Body of pancreas (tissue), 4 donors: ENCODE measurements around the gene SLC2A6. TPM values are rescaled to one million over a fixed set of nuclear protein-coding genes. Genes with fewer than 3 reads are reported as not detected.

Experiments
- ATAC-seq: fragments of 150-250 bp; one replicate; pipeline ENCODE4 v1.9.1; 2016
- DNase-seq, 4 donors: peaks; one replicate each; pipeline ENCODE4 v3.0.0-alpha.2; 2019
- H3K27ac ChIP-seq, 4 donors: fragments of 200-600 bp; sonication (generic); 1 replicate in 3 of 4; 2 replicates in 1 of 4; pipeline versions ENCODE4 v1.5.1 to v1.6.1; 2016 to 2019; ENCODE audit warnings: mild to moderate bottlenecking in 1 of 4, mixed read lengths in 1 of 4, moderate library complexity in 1 of 4
- H3K27me3 ChIP-seq, 2 donors: fragments of 200-600 bp; sonication (generic); one replicate each; pipeline ENCODE4 v1.6.0; 2016; ENCODE audit warnings: mild to moderate bottlenecking in 1 of 2
- H3K36me3 ChIP-seq, 2 donors: fragments of 200-600 bp; sonication (generic); replicated peaks in 1 of 2; 2 replicates each; pipeline ENCODE4 v1.5.1; 2016; ENCODE audit warnings: low read depth in 2 of 2; ENCODE audit not compliant: insufficient read depth in 1 of 2
- H3K4me1 ChIP-seq: fragments of 200-600 bp; sonication (generic); one replicate; pipeline ENCODE4 v1.6.0; 2016
- H3K4me3 ChIP-seq, 2 donors: fragments of 200-600 bp; sonication (generic); 1 replicate in 1 of 2; 2 replicates in 1 of 2; pipeline ENCODE4 v1.5.1; 2016 to 2019
- H3K9me3 ChIP-seq, 3 donors: fragments of 200-600 bp; sonication (generic); 1 replicate in 2 of 3; 2 replicates in 1 of 3; pipeline ENCODE4 v1.5.1; 2016
- POLR2A ChIP-seq, 3 donors: fragments of 450-650 bp; IDR thresholded peaks; one replicate each; pipeline ENCODE4 v1.6.1; 2016; ENCODE audit warnings: antibody characterized with exemption in 3 of 3, mild to moderate bottlenecking in 2 of 3
- WGBS, 2 donors: methylation state at CpG; one replicate each; pipeline ENCODE4 v1.1.5; 2017; 5-methylcytosine and 5-hydroxymethylcytosine counted together
- intact Hi-C: fragments of 100-400 bp; cut with DNase I; formaldehyde crosslinking; loops from one replicate; pipeline ENCODE4 v1.15.1; 2023
- total RNA-seq, 2 donors: library from RNA; depleted of rRNA; stranded (reverse); fragments of >200 nt; gene quantifications; one replicate each; pipeline ENCODE4 v1.1.0, GENCODE V29; 2016
- TF ChIP-seq, protein P1 (sequence below), 7 experiments: fragments of 450-650 bp in 4 of 7; fragments of 200-600 bp in 3 of 7; sonication (generic) in 3 of 7; IDR thresholded peaks; one replicate each; pipeline ENCODE4 v1.5.1; 2016 to 2019; ENCODE audit warnings: antibody characterized with exemption in 7 of 7

SLC2A6 gene
- total RNA-seq, 2 donors from 2014 or later: 2.6 to 3.0 TPM

DNA sequence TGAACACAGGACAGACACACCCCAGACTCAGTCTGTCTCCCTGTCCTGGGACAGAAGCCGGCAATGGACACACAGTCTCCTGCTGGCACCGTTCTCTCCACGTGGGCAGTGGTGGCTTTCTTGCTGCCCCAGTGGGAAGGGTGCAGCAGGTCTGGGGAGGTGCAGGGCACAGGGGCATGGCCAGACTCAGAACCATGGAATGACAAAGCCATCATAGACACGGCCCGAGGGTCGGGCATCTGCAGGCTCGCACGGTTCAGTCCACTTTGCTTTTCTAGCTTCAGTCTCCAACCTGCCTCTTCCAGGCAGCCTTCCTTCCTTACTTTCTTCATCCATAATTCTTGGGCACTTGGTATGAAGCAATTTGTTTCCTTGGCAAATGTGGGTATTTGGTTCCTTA is 29.1 kb upstream of the SLC2A6 start:
- Histone ChIP-seq H3K27me3 (no peaks in the 10 kb centered on the region), H3K4me3 (no peak overlapping the region), H3K9me3 (no peaks in the 10 kb centered on the region), H3K27ac (no peak overlapping the region), H3K36me3 (no peaks in the 10 kb centered on the region), H3K4me1 (peaks cover 30% of the 10 kb centered on the region)
- 90 to 94% methylated on average over 8 of the region's 8 CpGs for WGBS, 2 donors
- no peak for ATAC-seq
- TF ChIP-seq POLR2A (IDR thresholded peaks at IDR 0.05): no peak
- TF ChIP-seq, protein P1, sequence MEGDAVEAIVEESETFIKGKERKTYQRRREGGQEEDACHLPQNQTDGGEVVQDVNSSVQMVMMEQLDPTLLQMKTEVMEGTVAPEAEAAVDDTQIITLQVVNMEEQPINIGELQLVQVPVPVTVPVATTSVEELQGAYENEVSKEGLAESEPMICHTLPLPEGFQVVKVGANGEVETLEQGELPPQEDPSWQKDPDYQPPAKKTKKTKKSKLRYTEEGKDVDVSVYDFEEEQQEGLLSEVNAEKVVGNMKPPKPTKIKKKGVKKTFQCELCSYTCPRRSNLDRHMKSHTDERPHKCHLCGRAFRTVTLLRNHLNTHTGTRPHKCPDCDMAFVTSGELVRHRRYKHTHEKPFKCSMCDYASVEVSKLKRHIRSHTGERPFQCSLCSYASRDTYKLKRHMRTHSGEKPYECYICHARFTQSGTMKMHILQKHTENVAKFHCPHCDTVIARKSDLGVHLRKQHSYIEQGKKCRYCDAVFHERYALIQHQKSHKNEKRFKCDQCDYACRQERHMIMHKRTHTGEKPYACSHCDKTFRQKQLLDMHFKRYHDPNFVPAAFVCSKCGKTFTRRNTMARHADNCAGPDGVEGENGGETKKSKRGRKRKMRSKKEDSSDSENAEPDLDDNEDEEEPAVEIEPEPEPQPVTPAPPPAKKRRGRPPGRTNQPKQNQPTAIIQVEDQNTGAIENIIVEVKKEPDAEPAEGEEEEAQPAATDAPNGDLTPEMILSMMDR (IDR thresholded peaks at IDR 0.05): no peak
- intact Hi-C loops: no loop called here
- DNase-seq: no peak

DNA sequence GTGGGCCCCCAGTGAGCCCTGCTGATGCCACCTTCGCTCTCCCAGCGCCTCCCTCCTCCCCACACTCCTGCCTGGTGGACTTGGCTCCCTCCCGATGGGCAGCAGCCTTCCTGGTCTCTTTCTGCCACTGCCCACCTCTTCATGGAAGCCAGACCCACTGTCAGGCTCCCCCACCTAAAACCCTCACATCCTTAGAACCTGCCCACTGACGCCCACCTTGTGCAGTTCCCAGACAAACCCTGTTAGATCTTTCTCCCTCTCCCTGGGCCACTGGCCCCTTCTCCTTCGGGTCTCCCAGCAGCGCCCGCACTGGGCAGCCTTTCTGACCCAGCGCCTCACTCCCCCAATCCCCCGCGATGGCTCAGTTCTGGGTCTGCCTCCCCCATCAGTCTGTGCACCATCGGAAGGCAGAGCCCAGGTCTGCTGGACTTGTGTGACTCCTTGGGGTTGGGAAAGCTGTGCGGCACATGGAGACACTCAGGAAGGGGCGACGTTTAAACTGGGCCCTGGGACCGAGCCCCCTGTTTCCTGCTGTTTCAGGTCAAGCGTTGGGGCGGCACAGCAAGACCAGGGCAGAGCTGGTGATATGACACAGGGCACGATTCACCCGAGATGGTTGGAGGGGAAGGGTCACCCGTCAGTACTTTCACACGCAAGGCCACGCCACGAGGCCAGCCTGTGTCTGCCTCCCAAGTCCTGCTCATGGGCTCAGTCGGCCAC is 28.5 kb upstream of the SLC2A6 start:
- peaks cover 30% of the 10 kb centered on the region for H3K4me1 ChIP-seq
- peak overlapping the region in 1 of 4 donors; percentile 17 for H3K27ac ChIP-seq
- no peaks in the 10 kb centered on the region for H3K36me3 ChIP-seq
- no peak for ATAC-seq
- H3K4me3 ChIP-seq: no peak overlapping the region
- WGBS, 2 donors: 84 to 89% methylated on average over 19 to 24 of the region's 24 CpGs
- TF ChIP-seq POLR2A (IDR thresholded peaks at IDR 0.05): no peak
- TF ChIP-seq, protein P1 (IDR thresholded peaks at IDR 0.05): no peak
- H3K27me3 ChIP-seq: no peaks in the 10 kb centered on the region
- intact Hi-C loops: no loop called here
- H3K9me3 ChIP-seq: peaks cover 0 to 2% (median 0%) of the 10 kb centered on the region in 3 donors
- no peak for DNase-seq

DNA sequence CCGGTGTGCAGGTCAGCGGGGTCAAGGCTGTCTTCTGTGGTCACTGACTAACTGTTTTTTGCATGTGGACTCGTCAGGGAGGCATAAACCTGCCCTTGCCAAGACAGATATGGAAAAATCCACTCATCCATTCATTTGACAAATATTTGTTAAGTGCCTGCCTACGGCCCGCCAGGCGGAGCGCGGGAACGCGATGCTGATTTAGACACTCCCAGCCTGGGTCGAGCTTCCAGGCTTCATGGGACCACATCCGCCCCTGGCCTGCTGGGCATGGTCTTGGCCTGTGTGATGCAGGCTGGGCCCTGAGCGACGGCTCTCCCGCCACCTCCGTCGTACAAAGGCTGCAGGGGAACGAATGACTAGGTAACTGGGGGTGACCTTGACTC is 27.7 kb upstream of the SLC2A6 start:
- H3K36me3 ChIP-seq: no peaks in the 10 kb centered on the region
- ATAC-seq (peak; percentile 53), DNase-seq (peak; percentile 35 to 58 (median 58))
- 20 to 26% methylated on average over 2 to 18 of the region's 18 CpGs for WGBS, 2 donors
- H3K27me3 ChIP-seq: no peaks in the 10 kb centered on the region
- TF ChIP-seq, protein P1 (IDR thresholded peaks at IDR 0.05): peak in 3 of 7 experiments; percentile 10 to 21 (median 12)
- no peak for TF ChIP-seq POLR2A (IDR thresholded peaks at IDR 0.05)
- H3K4me1 ChIP-seq: peaks cover 30% of the 10 kb centered on the region
- intact Hi-C loops: no loop called here
- H3K4me3 ChIP-seq: no peak overlapping the region
- H3K9me3 ChIP-seq: peaks cover 0 to 9% (median 0%) of the 10 kb centered on the region in 3 donors
- H3K27ac ChIP-seq: no peak overlapping the region

DNA sequence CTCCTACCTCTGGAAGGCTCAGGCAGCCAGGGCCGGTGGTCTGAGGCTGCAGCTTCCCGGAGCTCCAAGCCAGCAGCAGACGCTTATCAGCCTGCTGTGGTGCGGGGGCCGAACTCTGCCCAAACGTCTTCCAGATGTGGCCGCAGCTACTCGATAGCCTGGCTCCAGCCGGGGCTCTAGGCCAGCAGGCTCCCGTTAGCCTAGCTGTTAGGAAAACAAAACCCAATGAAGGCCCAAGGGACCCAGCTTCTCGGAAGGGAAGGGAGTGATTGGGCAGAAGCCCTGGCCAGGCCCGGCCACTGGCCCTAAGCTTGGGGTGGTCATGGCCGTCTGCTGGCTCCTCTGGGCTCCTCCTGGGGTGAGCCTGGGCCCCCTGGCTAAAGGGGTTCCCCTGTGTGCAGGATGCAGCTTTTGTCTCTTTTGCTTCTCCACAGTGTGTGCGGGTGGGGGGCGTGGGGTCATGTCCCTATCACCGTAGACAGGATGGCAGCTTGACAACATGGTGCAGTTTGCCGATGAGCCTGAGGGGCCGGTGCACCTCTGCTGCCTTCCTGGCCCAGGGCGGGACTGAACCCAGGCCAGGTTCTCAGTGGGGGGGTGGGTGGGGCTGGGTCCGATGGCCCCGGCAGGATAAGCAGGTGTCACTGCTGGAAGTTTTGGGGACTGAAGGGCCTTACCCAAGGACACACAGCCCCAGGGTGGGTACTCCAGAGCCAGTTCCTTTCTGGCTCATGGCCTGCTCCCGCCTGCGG is 27.2 kb upstream of the SLC2A6 start:
- peak overlapping the region in 1 of 4 donors; percentile 32 for H3K27ac ChIP-seq
- DNase-seq: peak in 2 of 4 donors; percentile 51 to 64
- ATAC-seq: peak; percentile 33

More for the DNA sequence above, 27.2 kb upstream of the SLC2A6 start:
- no peaks in the 10 kb centered on the region for H3K36me3 ChIP-seq
- H3K9me3 ChIP-seq: peaks cover 0 to 9% (median 0%) of the 10 kb centered on the region in 3 donors
- H3K4me3 ChIP-seq: no peak overlapping the region
- H3K4me1 ChIP-seq: peaks cover 30% of the 10 kb centered on the region
- H3K27me3 ChIP-seq: no peaks in the 10 kb centered on the region
- WGBS, 2 donors: 70 to 100% methylated on average over 1 to 23 of the region's 23 CpGs
- TF ChIP-seq, protein P1 (IDR thresholded peaks at IDR 0.05): no peak
- intact Hi-C loops: no loop called here
